GM23338 (cell line): ENCODE data around the gene SFRP2. TPM values are rescaled to one million over a fixed set of nuclear protein-coding genes. Genes with fewer than 3 reads are reported as not detected.

ENCODE experiments used
- CTCF ChIP-seq, 2 experiments: fragments of 200-600 bp in 1 of 2; sonication (generic) in 1 of 2; conservative IDR thresholded peaks; 2 replicates each; pipeline versions ENCODE4 v1.5.1 to v1.6.1; 2016 to 2017; ENCODE audit warnings: antibody characterized with exemption in 2 of 2, low read depth in 2 of 2, mild to moderate bottlenecking in 2 of 2, moderate library complexity in 1 of 2
- ETS1 ChIP-seq: IDR thresholded peaks from 2 replicates; pipeline ENCODE4 v1.6.1; 2016; ENCODE audit warnings: antibody characterized with exemption
- REST ChIP-seq: IDR thresholded peaks from one replicate; pipeline ENCODE4 v1.6.1; 2018; ENCODE audit warnings: antibody characterized with exemption; ENCODE audit not compliant: unreplicated experiment
- ZNF462 ChIP-seq: fragments of 250-450 bp; sonication (Bioruptor Pico); IDR thresholded peaks from 2 replicates; pipeline ENCODE4 v1.5.0; 2020; ENCODE audit warnings: mild to moderate bottlenecking, moderate library complexity
- polyA plus RNA-seq: library from polyadenylated mRNA; unstranded; fragments of >200 nt; fragmentation: Nextera tagmentation; extraction: Ambion mirVana; gene quantifications from 2 replicates; pipeline ENCODE4 v1.2.1, GENCODE V29; 2016
- total RNA-seq: library from RNA; depleted of rRNA; stranded (reverse); fragments of >200 nt; shearing (Covaris generic); gene quantifications from 2 replicates; pipeline ENCODE4 v1.2.3, GENCODE V29; 2014

Gene SFRP2
- total and polyA plus RNA-seq, 2 experiments from 2014 or later = 219 to 286 TPM

- TF ChIP-seq ZNF462 (CRISPR knock-in tag) = no peak
- TF ChIP-seq REST = no peak
- no peak for TF ChIP-seq CTCF (conservative IDR thresholded peaks at IDR 0.05; ENCODE audit: low read depth in 2 of 2)
- TF ChIP-seq ETS1 = no peak
Measured at GRCh38 chr4:153834901-153835300, 46.0 kb upstream of the SFRP2 start (continued).
